ENCODE results near the gene OLFML2B.

DNA sequence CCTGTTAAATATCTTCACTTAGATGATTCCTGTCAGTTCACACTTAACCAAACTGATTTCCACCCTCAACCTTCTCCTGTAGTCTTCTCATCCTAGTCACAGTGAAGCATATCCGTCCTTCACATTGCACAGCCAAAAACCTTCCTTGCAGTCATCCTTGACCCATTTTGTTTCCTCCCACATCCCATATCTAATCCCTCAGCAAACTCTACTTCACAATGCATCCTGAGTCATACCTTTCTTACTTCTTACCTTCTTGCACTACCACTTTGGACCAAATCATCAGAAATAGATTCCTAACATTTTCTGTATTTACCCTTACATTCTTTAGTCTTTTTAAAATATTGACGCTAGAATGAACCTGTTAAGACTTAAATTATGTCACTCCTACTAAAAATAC, 86.9 kb downstream of the OLFML2B start:
- TF ChIP-seq, protein P1, sequence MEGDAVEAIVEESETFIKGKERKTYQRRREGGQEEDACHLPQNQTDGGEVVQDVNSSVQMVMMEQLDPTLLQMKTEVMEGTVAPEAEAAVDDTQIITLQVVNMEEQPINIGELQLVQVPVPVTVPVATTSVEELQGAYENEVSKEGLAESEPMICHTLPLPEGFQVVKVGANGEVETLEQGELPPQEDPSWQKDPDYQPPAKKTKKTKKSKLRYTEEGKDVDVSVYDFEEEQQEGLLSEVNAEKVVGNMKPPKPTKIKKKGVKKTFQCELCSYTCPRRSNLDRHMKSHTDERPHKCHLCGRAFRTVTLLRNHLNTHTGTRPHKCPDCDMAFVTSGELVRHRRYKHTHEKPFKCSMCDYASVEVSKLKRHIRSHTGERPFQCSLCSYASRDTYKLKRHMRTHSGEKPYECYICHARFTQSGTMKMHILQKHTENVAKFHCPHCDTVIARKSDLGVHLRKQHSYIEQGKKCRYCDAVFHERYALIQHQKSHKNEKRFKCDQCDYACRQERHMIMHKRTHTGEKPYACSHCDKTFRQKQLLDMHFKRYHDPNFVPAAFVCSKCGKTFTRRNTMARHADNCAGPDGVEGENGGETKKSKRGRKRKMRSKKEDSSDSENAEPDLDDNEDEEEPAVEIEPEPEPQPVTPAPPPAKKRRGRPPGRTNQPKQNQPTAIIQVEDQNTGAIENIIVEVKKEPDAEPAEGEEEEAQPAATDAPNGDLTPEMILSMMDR (conservative IDR thresholded peaks at IDR 0.05; ENCODE audit: low read length): no peak
- TF ChIP-seq EZH2phosphoT487 (IDR thresholded peaks at IDR 0.05; ENCODE audit: borderline replicate concordance): no peak

Data from Loucy (cell line).